ENCODE data around the gene MTHFD2L. TPM values are rescaled to one million over a fixed set of nuclear protein-coding genes. Genes with fewer than 3 reads are reported as not detected.

Gene MTHFD2L
- total RNA-seq, 2 donors from 2014 or later, result 9.5 to 12.6 TPM

- Histone ChIP-seq H3K9ac (ENCODE audit: low read depth in 2 of 2, low read length in 2 of 2) (no peak overlapping the region), H3K27ac (no peak overlapping the region), H3K27me3 (no peaks in the 10 kb centered on the region), H3K36me3 (no peaks in the 10 kb centered on the region), H3K9me3 (no peaks in the 10 kb centered on the region), H3K4me3 (no peak overlapping the region), H3K4me1 (no peaks in the 10 kb centered on the region)
- DNase-seq, result no peak
- intact Hi-C loops (cut with DNase I), result no loop called here
- no peak for TF ChIP-seq CTCF (IDR thresholded peaks at IDR 0.05)
Measured at GRCh38 chr4:74330295-74330750, 172.4 kb downstream of the MTHFD2L start.

- H3K27me3 ChIP-seq, result no peaks in the 10 kb centered on the region
- no peak overlapping the region for H3K4me3 ChIP-seq
- H3K9me3 ChIP-seq, result no peaks in the 10 kb centered on the region
- H3K27ac ChIP-seq, result no peak overlapping the region
- no peak overlapping the region for H3K9ac ChIP-seq (ENCODE audit: low read depth in 2 of 2, low read length in 2 of 2)
- intact Hi-C loops (cut with DNase I), result no loop called here
- no peaks in the 10 kb centered on the region for H3K4me1 ChIP-seq
- TF ChIP-seq CTCF (IDR thresholded peaks at IDR 0.05), result no peak
- DNase-seq, result no peak
- H3K36me3 ChIP-seq, result no peaks in the 10 kb centered on the region
Measured at GRCh38 chr4:74331252-74331651, 173.3 kb downstream of the MTHFD2L start.

GRCh38 chr4:74331944-74332343 is 174.0 kb downstream of the MTHFD2L start:
- no peak for DNase-seq
- H3K4me3 ChIP-seq, result no peak overlapping the region
- no peaks in the 10 kb centered on the region for H3K36me3 ChIP-seq
- H3K27me3 ChIP-seq, result no peaks in the 10 kb centered on the region
- no peaks in the 10 kb centered on the region for H3K4me1 ChIP-seq
- no peak overlapping the region for H3K9ac ChIP-seq (ENCODE audit: low read depth in 2 of 2, low read length in 2 of 2)
- no peak for TF ChIP-seq CTCF (IDR thresholded peaks at IDR 0.05)
- H3K27ac ChIP-seq, result no peak overlapping the region
- intact Hi-C loops (cut with DNase I), result no loop called here
- H3K9me3 ChIP-seq, result no peaks in the 10 kb centered on the region

- H3K27ac ChIP-seq, result no peak overlapping the region
- no peak overlapping the region for H3K9ac ChIP-seq (ENCODE audit: low read depth in 2 of 2, low read length in 2 of 2)
- DNase-seq, result no peak
- H3K9me3 ChIP-seq, result no peaks in the 10 kb centered on the region
- no peak for TF ChIP-seq CTCF (IDR thresholded peaks at IDR 0.05)
- no peaks in the 10 kb centered on the region for H3K27me3 ChIP-seq
- intact Hi-C loops (cut with DNase I), result no loop called here
- H3K4me1 ChIP-seq, result no peaks in the 10 kb centered on the region
- H3K4me3 ChIP-seq, result no peak overlapping the region
- H3K36me3 ChIP-seq, result no peaks in the 10 kb centered on the region
Measured at GRCh38 chr4:74334636-74335035, 176.7 kb downstream of the MTHFD2L start.

GRCh38 chr4:74335341-74336021 is 177.6 kb downstream of the MTHFD2L start:
- TF ChIP-seq CTCF (IDR thresholded peaks at IDR 0.05), result no peak
- no peaks in the 10 kb centered on the region for H3K9me3 ChIP-seq
- H3K27ac ChIP-seq, result no peak overlapping the region
- intact Hi-C loops (cut with DNase I), result no loop called here
- H3K9ac ChIP-seq (ENCODE audit: low read depth in 2 of 2, low read length in 2 of 2), result no peak overlapping the region
- H3K4me1 ChIP-seq, result no peaks in the 10 kb centered on the region
- H3K4me3 ChIP-seq, result no peak overlapping the region
- no peaks in the 10 kb centered on the region for H3K27me3 ChIP-seq
- H3K36me3 ChIP-seq, result no peaks in the 10 kb centered on the region
- DNase-seq, result no peak
